Smooth muscle cell (in vitro differentiated cells): ENCODE data around the gene RGS10. TPM values are rescaled to one million over a fixed set of nuclear protein-coding genes. Genes with fewer than 3 reads are reported as not detected.
A peak's percentile ranks its signal among the peaks of the same experiment; 100 is the strongest.

Source experiments
- DNase-seq: peaks from one replicate; lab custom pipeline; 2025; ENCODE audit not compliant: unreplicated experiment; lab: John Stamatoyannopoulos, UW
- H2AFZ ChIP-seq: fragments of 200-600 bp; sonication (generic); 2 replicates; pipeline ENCODE4 v1.6.0; 2016; ENCODE audit warnings: antibody characterized with exemption, low read depth, mild to moderate bottlenecking
- H3F3A ChIP-seq: fragments of 200-600 bp; sonication (generic); 2 replicates; pipeline ENCODE4 v1.6.0; 2017; ENCODE audit warnings: antibody characterized with exemption, low read depth
- H3K27ac ChIP-seq: fragments of 200-600 bp; sonication (generic); 2 replicates; pipeline ENCODE4 v1.5.1; 2016; ENCODE audit warnings: low read depth, mild to moderate bottlenecking
- H3K27me3 ChIP-seq: fragments of 200-600 bp; sonication (generic); 2 replicates; pipeline ENCODE4 v1.6.1; 2016; ENCODE audit warnings: low read depth, mild to moderate bottlenecking
- H3K36me3 ChIP-seq: fragments of 200-600 bp; sonication (generic); 2 replicates; pipeline ENCODE4 v1.5.1; 2016; ENCODE audit warnings: low read depth
- H3K4me1 ChIP-seq: fragments of 200-600 bp; sonication (generic); 2 replicates; pipeline ENCODE4 v1.5.1; 2016; ENCODE audit warnings: low read depth
- H3K4me2 ChIP-seq: fragments of 200-600 bp; sonication (generic); 2 replicates; pipeline ENCODE4 v1.6.0; 2016; ENCODE audit warnings: mild to moderate bottlenecking
- H3K4me3 ChIP-seq: fragments of 200-600 bp; sonication (generic); 2 replicates; pipeline ENCODE4 v1.5.1; 2016; ENCODE audit warnings: mild to moderate bottlenecking
- H3K79me2 ChIP-seq: fragments of 200-600 bp; sonication (generic); 2 replicates; pipeline ENCODE4 v1.6.0; 2016; ENCODE audit warnings: low read depth, mild to moderate bottlenecking
- H3K9ac ChIP-seq: fragments of 200-600 bp; sonication (generic); 2 replicates; pipeline ENCODE4 v1.6.0; 2016; ENCODE audit warnings: low read depth
- H3K9me3 ChIP-seq: fragments of 200-600 bp; sonication (generic); replicated peaks from 2 replicates; pipeline ENCODE4 v1.5.1; 2016; ENCODE audit warnings: low read depth
- H4K20me1 ChIP-seq: fragments of 200-600 bp; sonication (generic); 2 replicates; pipeline ENCODE4 v1.6.0; 2016; ENCODE audit warnings: low read depth
- CTCF ChIP-seq: fragments of 200-600 bp; sonication (generic); IDR thresholded peaks from 2 replicates; pipeline ENCODE4 v1.5.1; 2017; ENCODE audit warnings: borderline replicate concordance, mild to moderate bottlenecking, antibody characterized with exemption; ENCODE audit not compliant: insufficient read depth, poor library complexity, severe bottlenecking
- WGBS: methylation state at CpG from one replicate; pipeline ENCODE4 v1.1.7; 2016; ENCODE audit warnings: low lambda C conversion rate; 5-methylcytosine and 5-hydroxymethylcytosine counted together
- polyA plus RNA-seq: library from polyadenylated mRNA; unstranded; fragments of >200 nt; fragmentation: Nextera tagmentation; extraction: Ambion mirVana; gene quantifications from 2 replicates; pipeline ENCODE4 v1.2.1, GENCODE V29; 2016
- total RNA-seq: library from RNA; depleted of rRNA; stranded (reverse); fragments of >200 nt; gene quantifications from 2 replicates; pipeline ENCODE4 v1.2.3, GENCODE V29; 2014

The RGS10 gene
- total and polyA plus RNA-seq, 2 experiments from 2014 or later: 40.2 to 72.5 TPM

DNA sequence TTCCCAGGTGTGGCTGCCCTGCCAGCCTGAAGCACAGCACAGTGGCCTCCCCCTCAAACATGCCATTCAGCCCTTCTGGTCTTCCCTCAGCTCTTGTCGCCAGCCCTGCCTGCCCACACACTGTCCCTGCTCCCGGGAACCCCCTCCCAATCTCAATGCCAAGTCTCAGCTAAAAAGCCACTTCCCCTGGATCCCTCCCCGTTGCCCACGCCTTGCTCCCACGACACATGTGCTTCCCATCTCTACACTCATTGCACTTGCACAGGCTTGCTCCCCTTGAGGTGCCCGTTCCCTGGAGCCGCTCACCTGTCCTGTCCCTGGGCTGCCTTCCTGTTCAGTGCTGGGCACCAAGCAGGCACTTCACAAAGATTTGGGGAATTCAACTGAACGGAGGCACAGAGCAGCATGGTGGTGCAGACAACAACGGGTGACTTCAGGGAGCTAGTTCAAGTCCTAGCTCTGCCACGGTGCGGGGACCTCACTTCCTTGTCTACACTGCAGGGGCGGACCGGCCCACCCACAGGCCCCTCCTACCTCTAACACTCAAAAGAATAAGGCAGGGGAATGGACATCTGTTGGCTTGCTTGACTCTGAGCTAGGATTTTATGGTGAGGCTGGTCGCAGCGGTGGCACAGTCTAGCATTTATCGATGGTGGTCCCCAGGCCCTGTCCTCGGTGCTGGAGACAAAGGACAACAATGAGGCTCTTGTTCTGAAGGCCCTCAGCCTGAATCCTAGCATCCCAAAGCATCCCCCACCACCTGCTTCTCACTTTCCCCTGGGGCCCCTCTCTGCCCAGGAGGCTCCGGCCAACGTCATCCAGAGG, 18.4 kb downstream of the RGS10 start:
- TF ChIP-seq CTCF: no peak
- Histone ChIP-seq H3K27ac (no peak overlapping the region), H3K4me1 (no peaks in the 10 kb centered on the region), H3K36me3 (no peaks in the 10 kb centered on the region), H3K9me3 (no peaks in the 10 kb centered on the region), H4K20me1 (peaks cover 15% of the 10 kb centered on the region), H3F3A (peaks cover 8% of the 10 kb centered on the region), H3K4me3 (no peak overlapping the region), H3K4me2 (no peak overlapping the region), H3K27me3 (no peaks in the 10 kb centered on the region), H2AFZ (no peak overlapping the region), H3K79me2 (peaks cover 13% of the 10 kb centered on the region), H3K9ac (no peak overlapping the region)
- no peak for DNase-seq
- 96% methylated on average over 19 of the region's 19 CpGs for WGBS

- DNase-seq: no peak
- no peaks in the 10 kb centered on the region for H3K27me3 ChIP-seq
- H3K9ac ChIP-seq: no peak overlapping the region
- 68% methylated on average over 11 of the region's 11 CpGs for WGBS
- H3K9me3 ChIP-seq: no peaks in the 10 kb centered on the region
- H3K4me1 ChIP-seq: peaks cover 4% of the 10 kb centered on the region
- H3K4me2 ChIP-seq: no peak overlapping the region
- peaks cover 6% of the 10 kb centered on the region for H3K79me2 ChIP-seq
- TF ChIP-seq CTCF: no peak
- no peak overlapping the region for H3K4me3 ChIP-seq
- H2AFZ ChIP-seq: no peak overlapping the region
- peak overlapping the region; percentile 76 for H3K27ac ChIP-seq
- H3K36me3 ChIP-seq: no peaks in the 10 kb centered on the region
- peaks cover 13% of the 10 kb centered on the region for H3F3A ChIP-seq
- peaks cover 11% of the 10 kb centered on the region for H4K20me1 ChIP-seq
Observed at GRCh38 chr10:119522747-119523426, 19.6 kb downstream of the RGS10 start.

DNA sequence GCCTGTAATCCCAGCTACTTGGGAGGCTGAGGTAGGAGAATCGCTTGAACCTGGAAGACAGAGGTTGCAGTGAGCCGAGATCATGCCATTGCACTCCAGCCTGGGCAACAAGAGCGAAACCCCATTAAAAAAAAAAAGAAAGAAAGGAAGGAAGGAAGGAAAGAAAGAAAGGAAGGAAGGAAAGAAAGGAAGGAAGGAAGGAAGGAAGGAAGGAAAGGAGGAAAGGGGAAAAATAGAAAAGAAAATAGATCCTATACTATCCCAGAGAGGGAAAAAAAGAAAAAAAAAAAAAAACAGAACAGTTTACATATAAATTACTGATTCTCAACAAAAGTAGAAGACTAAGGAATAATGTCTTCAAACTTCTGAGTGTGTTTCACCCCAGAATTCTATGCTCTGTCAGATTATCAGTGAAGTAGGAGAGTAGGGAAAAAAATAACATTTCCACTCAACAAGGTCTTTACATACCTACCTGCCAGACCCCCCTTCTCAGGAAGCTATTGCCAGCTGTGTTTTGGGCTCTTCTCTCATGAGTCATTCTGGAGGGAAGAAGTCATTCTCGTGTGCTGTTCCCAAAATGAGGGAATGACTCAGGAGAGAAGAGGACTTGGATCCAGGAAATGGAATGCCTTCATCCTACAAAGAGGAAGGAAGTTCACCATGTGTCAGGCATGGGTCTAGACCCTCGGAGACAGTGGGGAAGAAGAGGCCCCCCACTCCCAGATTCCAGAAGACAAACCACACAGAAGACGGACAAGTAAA, 20.9 kb downstream of the RGS10 start:
- no peak for TF ChIP-seq CTCF
- H3K9ac ChIP-seq: peak overlapping the region; percentile 44
- no peaks in the 10 kb centered on the region for H3K27me3 ChIP-seq
- peaks cover 2% of the 10 kb centered on the region for H3K79me2 ChIP-seq
- DNase-seq: no peak
- peaks cover 2% of the 10 kb centered on the region for H4K20me1 ChIP-seq
- no peaks in the 10 kb centered on the region for H3K36me3 ChIP-seq
- H3K4me1 ChIP-seq: peaks cover 9% of the 10 kb centered on the region
- peak overlapping the region; percentile 76 for H3K27ac ChIP-seq
- no peak overlapping the region for H3K4me3 ChIP-seq
- WGBS: 58% methylated on average over 6 of the region's 6 CpGs
- H3K4me2 ChIP-seq: peak overlapping the region; percentile 8
- peaks cover 13% of the 10 kb centered on the region for H3F3A ChIP-seq
- H3K9me3 ChIP-seq: no peaks in the 10 kb centered on the region
- H2AFZ ChIP-seq: no peak overlapping the region
